K562 (cell line): ENCODE results near the gene SLC24A4.

Source experiments
- EZH2 ChIP-seq: IDR thresholded peaks from 2 replicates; pipeline ENCODE4 v1.6.1; 2012; ENCODE audit warnings: low read depth, mild to moderate bottlenecking, inconsistent platforms, low read length, borderline replicate concordance
- MAX ChIP-seq: sonication (generic); formaldehyde crosslinking; IDR thresholded peaks from 2 replicates; pipeline ENCODE4 v1.9.0; 2022; ENCODE audit warnings: mild to moderate bottlenecking, missing genetic modification reagents
- NBN ChIP-seq: fragments of 450-650 bp; IDR thresholded peaks from 2 replicates; pipeline ENCODE4 v1.6.1; 2016; ENCODE audit warnings: low read depth, mild to moderate bottlenecking
- PYGO2 ChIP-seq: fragments of 450-650 bp; IDR thresholded peaks from 2 replicates; pipeline ENCODE4 v1.6.1; 2016; ENCODE audit warnings: mild to moderate bottlenecking, missing genetic modification characterization, moderate library complexity, missing compliant biosample characterization
- SP1 ChIP-seq: sonication (generic); formaldehyde crosslinking; IDR thresholded peaks from 2 replicates; pipeline ENCODE4 v1.8.1; 2022; ENCODE audit warnings: mild to moderate bottlenecking, missing genetic modification reagents
- TCF7L2 ChIP-seq: fragments of 150-350 bp; IDR thresholded peaks from 2 replicates; pipeline ENCODE4 v1.6.1; 2016; ENCODE audit warnings: low read depth, mild to moderate bottlenecking, low read length, moderate library complexity
- TRIM25 ChIP-seq: fragments of 450-650 bp; IDR thresholded peaks from 2 replicates; pipeline ENCODE4 v1.7.0; 2016; ENCODE audit warnings: borderline replicate concordance
- ZNF263 ChIP-seq: sonication (generic); formaldehyde crosslinking; IDR thresholded peaks from 2 replicates; pipeline ENCODE4 v1.8.0; 2022; ENCODE audit warnings: mild to moderate bottlenecking, missing genetic modification reagents, borderline replicate concordance
- ZNF830 ChIP-seq: fragments of 250-450 bp; sonication (Bioruptor Pico); IDR thresholded peaks from 2 replicates; pipeline ENCODE4 v1.5.0; 2021; ENCODE audit warnings: mild to moderate bottlenecking
- TF ChIP-seq, protein P1 (sequence below), 3 experiments: IDR thresholded peaks in 2 of 3; conservative IDR thresholded peaks in 1 of 3; 2 replicates each; pipeline ENCODE4 v1.5.1; 2011 to 2012; ENCODE audit warnings: low read length in 3 of 3, mild to moderate bottlenecking in 3 of 3, control low read depth in 2 of 3, improper control_type of control experiment in 1 of 3, inconsistent platforms in 1 of 3, low read depth in 1 of 3, mixed read lengths in 1 of 3, moderate library complexity in 1 of 3; ENCODE audit not compliant: insufficient read depth in 2 of 3

DNA sequence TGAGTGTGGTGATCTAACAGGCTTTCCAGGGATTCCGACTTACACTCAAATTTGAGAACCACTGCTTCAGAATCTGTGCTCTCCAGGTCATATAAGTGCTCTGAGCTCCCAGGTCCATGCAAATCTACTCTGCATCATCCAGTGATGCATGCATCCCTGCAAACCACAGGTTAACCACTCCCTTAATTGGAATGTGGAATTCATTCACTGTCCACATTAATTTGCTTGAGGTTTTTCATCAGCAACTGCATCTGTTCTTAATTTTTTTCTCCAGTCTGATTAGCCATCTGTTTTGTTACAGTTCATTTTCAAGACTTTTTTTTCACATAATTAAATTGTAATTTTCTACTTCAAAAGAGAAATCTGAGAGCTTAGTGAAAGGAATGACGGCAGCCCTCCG is 147.2 kb downstream of the SLC24A4 start:
- TF ChIP-seq PYGO2 (tag), result no peak
- TF ChIP-seq NBN, result no peak
- TF ChIP-seq MAX, result no peak
- no peak for TF ChIP-seq TRIM25
- TF ChIP-seq, protein P1, sequence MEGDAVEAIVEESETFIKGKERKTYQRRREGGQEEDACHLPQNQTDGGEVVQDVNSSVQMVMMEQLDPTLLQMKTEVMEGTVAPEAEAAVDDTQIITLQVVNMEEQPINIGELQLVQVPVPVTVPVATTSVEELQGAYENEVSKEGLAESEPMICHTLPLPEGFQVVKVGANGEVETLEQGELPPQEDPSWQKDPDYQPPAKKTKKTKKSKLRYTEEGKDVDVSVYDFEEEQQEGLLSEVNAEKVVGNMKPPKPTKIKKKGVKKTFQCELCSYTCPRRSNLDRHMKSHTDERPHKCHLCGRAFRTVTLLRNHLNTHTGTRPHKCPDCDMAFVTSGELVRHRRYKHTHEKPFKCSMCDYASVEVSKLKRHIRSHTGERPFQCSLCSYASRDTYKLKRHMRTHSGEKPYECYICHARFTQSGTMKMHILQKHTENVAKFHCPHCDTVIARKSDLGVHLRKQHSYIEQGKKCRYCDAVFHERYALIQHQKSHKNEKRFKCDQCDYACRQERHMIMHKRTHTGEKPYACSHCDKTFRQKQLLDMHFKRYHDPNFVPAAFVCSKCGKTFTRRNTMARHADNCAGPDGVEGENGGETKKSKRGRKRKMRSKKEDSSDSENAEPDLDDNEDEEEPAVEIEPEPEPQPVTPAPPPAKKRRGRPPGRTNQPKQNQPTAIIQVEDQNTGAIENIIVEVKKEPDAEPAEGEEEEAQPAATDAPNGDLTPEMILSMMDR (IDR thresholded peaks at IDR 0.05 in 2 of 3, conservative IDR thresholded peaks at IDR 0.05 in 1 of 3; ENCODE audit: insufficient read depth in 2 of 3, low read depth in 1 of 3, low read length in 3 of 3), result no peak
- no peak for TF ChIP-seq TCF7L2
- TF ChIP-seq ZNF830, result no peak
- no peak for TF ChIP-seq SP1
- no peak for TF ChIP-seq ZNF263 (CRISPR knock-in tag)
- TF ChIP-seq EZH2, result no peak
